Choroid plexus epithelial cell (primary cell): ENCODE data around the gene PSG1.
"Not testable (repeated sequence)": the region's sequence is repeated elsewhere in the genome, so short reads cannot be mapped to it uniquely, and the experiment has no call there.

Source experiments
- DNase-seq: peaks from one replicate; pipeline ENCODE4 v3.0.0-alpha.2; 2010; ENCODE audit warnings: low read depth
- H3K4me3 ChIP-seq: 2 replicates; pipeline ENCODE4 v1.5.1; 2011; ENCODE audit warnings: low read depth, mild to moderate bottlenecking, control low read depth, low read length, moderate library complexity
- CTCF ChIP-seq: conservative IDR thresholded peaks from 2 replicates; pipeline ENCODE4 v1.5.1; 2011; ENCODE audit warnings: low read depth, mild to moderate bottlenecking, control low read depth, inconsistent platforms, low read length, moderate library complexity

Gene PSG1

DNA sequence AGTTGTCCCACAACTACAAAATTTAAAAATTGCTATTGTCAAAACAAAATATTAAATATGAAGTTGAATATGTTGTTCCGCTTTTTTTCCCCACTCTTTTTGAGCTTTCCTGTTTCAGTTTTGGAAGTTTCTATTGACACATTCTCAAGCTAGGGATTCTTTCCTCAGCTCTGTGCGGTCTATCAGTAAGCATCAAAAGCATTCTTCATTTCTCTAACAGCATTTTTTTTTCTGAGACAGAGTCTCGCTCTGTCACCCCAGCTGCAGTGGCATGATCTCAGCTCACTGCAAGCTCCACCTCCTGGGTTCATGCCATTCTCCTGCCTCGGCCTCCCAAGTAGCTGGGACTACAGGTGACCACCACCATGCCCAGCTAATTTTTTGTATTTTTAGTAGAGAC, 33.4 kb upstream of the PSG1 start:
- H3K4me3 ChIP-seq, DNase-seq: not testable (repeated sequence)

DNA sequence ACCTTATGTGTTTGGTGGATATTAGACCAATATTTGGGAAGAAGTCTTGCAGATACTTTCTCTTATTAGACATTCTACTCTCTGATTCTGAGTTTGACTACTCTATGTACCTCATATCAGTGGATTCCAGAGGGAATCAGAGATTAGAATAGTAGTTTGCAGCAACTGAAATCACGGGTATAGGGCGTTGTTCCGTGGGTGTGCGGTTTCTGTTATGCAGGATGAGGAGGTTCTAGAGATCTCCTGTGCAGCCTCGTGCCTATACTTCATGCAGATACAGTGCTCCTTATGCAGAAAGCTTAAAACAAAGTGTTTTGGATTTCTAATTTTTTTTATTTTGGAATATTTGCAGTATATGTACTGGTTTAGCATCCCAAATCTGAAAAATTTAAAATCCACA, 32.2 kb upstream of the PSG1 start:
- not testable (repeated sequence) for H3K4me3 ChIP-seq

GRCh38 chr19:42906162-42906561, 26.6 kb upstream of the PSG1 start:
- DNase-seq, H3K4me3 ChIP-seq: not testable (repeated sequence)

More for the DNA sequence above, 32.2 kb upstream of the PSG1 start:
- DNase-seq, result not testable (repeated sequence)

DNA sequence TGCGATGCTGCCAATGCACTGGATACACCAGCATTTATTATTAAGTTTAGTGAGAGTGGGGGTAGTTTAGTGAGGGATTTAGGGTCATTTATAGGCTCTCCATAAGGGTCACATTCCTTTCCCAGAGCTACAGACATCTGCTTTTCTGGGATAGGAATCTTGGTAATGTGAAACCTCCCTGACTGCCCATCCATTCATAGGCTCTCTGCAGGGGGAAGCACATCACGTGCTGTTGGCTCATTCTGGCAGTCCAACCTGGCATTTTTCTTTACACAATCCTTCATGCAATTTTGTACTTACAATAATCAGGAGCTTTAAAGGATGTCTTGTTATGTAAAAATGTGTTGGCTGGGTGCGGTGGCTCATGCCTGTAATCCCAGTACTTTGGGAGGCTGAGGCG, 21.0 kb upstream of the PSG1 start:
- peak; percentile 30 for DNase-seq

GRCh38 chr19:42899674-42900073, 20.2 kb upstream of the PSG1 start:
- not testable (repeated sequence) for H3K4me3 ChIP-seq, DNase-seq

More for the DNA sequence above, 21.0 kb upstream of the PSG1 start:
- not testable (repeated sequence) for H3K4me3 ChIP-seq

DNA sequence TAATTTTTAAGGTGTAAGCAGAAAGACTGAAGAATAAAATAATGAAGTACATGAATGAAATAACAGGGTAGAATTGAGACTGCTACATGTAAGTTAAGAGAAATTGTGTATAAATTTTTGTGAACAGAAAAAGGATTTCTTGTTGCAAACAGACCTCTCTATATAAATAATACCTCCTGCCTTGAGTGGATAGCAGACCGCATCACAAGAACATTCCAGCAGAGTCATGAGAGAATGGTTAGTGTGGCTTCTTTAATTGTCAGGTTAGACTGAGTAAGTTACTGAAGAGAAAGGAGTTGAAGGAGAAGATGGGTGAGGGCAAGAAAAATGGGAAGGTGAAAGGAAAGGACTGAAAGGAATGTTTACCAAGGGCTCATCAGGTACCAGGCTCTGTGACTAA, 19.6 kb upstream of the PSG1 start:
- not testable (repeated sequence) for H3K4me3 ChIP-seq
- peak; percentile 28 for DNase-seq

- not testable (repeated sequence) for DNase-seq, H3K4me3 ChIP-seq
These were observed 19.1 kb upstream of the PSG1 start for GRCh38 chr19:42898656-42899055.

DNA sequence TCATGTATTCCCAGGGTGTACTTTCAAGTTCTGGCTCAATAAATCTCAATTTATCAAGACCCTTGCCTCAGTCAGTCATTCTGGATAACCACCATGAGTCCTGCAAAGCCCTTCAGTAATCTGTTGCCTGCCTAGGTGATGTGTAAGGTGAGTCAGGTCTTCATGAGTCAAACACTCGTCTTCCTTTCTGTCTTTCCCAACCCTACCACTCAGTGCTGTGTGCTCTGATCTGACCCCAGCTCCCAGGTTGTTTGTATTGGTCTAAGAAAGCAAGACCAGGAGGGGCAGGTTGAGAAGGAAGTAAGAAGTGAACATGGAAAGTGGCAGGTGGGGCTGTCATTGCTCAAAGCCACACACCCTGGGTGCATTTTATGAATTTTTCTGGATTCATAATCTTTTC, 18.2 kb upstream of the PSG1 start:
- not testable (repeated sequence) for H3K4me3 ChIP-seq, DNase-seq

GRCh38 chr19:42890446-42890845, 10.9 kb upstream of the PSG1 start:
- not testable (repeated sequence) for DNase-seq, H3K4me3 ChIP-seq

DNA sequence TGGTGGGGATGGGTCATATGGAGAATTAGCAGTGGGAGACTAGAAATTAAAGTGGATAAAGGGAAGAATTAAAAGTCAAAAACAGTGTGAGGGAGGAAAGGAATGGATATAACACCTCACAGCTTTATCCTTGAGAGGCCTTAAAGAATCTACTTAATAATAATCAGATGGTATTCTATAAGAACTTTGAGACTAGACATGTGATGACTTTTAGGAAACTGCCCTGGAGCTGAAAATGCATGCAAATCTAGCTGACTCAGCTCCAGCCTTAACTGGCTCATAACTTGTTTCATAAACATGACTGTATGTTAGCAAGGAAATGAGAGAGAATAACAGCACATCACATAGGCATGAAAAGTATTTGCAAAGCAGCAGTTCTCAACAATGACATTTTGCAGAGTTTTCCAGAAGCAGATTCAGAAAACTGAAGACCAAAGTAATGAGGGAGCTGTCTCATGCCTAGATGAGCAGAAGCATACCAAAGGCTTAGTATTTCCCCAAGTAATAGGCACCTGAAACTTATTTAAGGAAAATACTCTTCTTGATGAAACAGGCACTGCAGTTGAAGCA, 8.4 kb upstream of the PSG1 start:
- H3K4me3 ChIP-seq, DNase-seq: not testable (repeated sequence)

GRCh38 chr19:42882730-42883129, 3.2 kb upstream of the PSG1 start:
- DNase-seq, H3K4me3 ChIP-seq: not testable (repeated sequence)

DNA sequence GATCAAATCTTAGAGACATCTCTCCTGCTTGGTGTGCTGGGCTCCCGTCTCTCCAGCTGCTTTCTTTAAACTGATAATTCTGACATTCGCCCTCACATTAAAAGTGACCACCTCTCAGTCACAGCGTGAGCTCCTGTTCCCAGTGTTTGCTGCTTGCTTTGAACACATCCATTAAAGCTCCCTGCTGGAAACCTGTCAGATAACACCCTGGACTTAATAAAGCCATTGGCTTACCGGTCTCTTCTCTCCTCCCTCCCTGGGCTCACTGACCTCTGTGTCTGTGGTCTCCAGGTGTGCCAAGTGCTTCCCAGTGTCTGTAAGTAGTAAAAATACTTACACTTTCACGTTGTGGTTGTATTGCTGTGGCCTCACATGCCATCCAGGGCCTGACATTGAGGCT, 2.5 kb upstream of the PSG1 start:
- H3K4me3 ChIP-seq, DNase-seq: not testable (repeated sequence)

DNA sequence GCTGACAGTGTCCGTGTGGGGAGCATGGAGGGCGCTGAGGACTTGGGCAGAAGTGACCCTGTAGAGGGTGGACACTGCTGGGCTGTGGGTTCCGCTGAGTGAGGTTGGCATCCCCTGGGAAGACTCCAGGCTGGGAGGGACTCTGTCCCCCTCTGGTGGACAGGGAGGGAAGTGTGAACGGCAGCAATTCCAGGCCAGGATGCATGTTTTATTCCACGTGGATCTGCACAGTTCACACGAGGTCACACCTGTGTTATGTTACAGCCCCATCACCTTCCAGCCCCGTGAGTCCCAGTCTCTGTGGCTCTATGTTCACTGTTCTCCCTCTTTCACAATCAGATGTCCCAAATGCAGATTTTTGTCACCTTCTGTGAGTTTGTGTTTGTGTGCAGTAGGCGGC, 1.8 kb upstream of the PSG1 start:
- peak; percentile 69 for TF ChIP-seq CTCF
- H3K4me3 ChIP-seq, result not testable (repeated sequence)
- DNase-seq, result peak; percentile 17

GRCh38 chr19:42880621-42881020, 1.1 kb upstream of the PSG1 start:
- DNase-seq, H3K4me3 ChIP-seq: not testable (repeated sequence)

GRCh38 chr19:42876596-42876995, 2.9 kb downstream of the PSG1 start:
- DNase-seq, result peak; percentile 33
- not testable (repeated sequence) for H3K4me3 ChIP-seq

DNA sequence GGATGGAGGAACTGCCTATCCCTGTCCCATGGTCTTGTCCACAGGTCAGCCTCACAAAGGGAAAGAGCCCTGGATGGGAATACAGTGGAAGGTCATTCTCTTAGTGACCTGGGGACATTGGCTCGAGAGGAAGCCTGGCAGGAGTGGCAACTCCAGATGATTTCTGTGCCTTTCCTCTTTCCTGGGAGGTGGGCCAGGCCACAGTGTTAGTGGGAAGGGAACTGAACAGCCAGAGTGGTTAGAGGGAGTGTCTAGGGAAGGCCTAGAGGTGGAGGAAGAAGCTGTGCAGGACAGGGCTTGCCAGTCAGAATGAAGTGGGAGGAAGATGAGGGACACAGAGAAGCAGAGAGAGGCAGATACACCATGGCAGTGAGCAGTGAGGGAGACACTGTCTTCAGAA, 3.6 kb downstream of the PSG1 start:
- not testable (repeated sequence) for DNase-seq, H3K4me3 ChIP-seq

- DNase-seq, result peak; percentile 72
- H3K4me3 ChIP-seq, result not testable (repeated sequence)
These were observed 4.4 kb downstream of the PSG1 start for GRCh38 chr19:42874901-42875813.

GRCh38 chr19:42874136-42874535, 5.4 kb downstream of the PSG1 start:
- DNase-seq, result not testable (repeated sequence)

More at GRCh38 chr19:42874136-42874535, 5.4 kb downstream of the PSG1 start:
- H3K4me3 ChIP-seq, result not testable (repeated sequence)
